Stimulated activated naive CD8-positive, alpha-beta T cell treated with anti-CD3 and anti-CD28 coated beads, Interleukin-15, Interleukin-2, amounts not matched to agents 100 ng/mL and 50 ng/mL, for 24 hours (primary cell): ENCODE results near the gene C16orf92.
"Not testable (repeated sequence)": the region's sequence is repeated elsewhere in the genome, so short reads cannot be mapped to it uniquely, and the experiment has no call there.

Source experiments
- H3K27ac Mint-ChIP-seq: one replicate; pipeline ENCODE4 v1.8.0; 2021; ENCODE audit warnings: mild to moderate bottlenecking, mixed read lengths
- H3K27me3 Mint-ChIP-seq: one replicate; pipeline ENCODE4 v1.8.0; 2021; ENCODE audit warnings: mixed read lengths
- H3K36me3 Mint-ChIP-seq: one replicate; pipeline ENCODE4 v1.8.0; 2021; ENCODE audit warnings: low read depth, mixed read lengths
- H3K4me1 Mint-ChIP-seq: one replicate; pipeline ENCODE4 v1.8.0; 2021; ENCODE audit warnings: low read depth, mixed read lengths
- H3K4me3 Mint-ChIP-seq: one replicate; pipeline ENCODE4 v1.8.0; 2021; ENCODE audit warnings: mild to moderate bottlenecking, mixed read lengths
- H3K9me3 Mint-ChIP-seq: one replicate; pipeline ENCODE4 v1.8.0; 2021; ENCODE audit warnings: mixed read lengths

The C16orf92 gene

GRCh38 chr16:30025156-30025555 is 2.2 kb downstream of the C16orf92 start:
- Mint-ChIP-seq H3K27me3 (peaks cover 34% of the 10 kb centered on the region), H3K9me3 (no peaks in the 10 kb centered on the region), H3K27ac (no peak overlapping the region), H3K4me3 (no peak overlapping the region), H3K4me1 (peaks cover 11% of the 10 kb centered on the region), H3K36me3 (no peaks in the 10 kb centered on the region)

GRCh38 chr16:30025574-30025973 is 2.6 kb downstream of the C16orf92 start:
- H3K27me3 Mint-ChIP-seq, result peaks cover 36% of the 10 kb centered on the region

GRCh38 chr16:30026449-30026848 is 3.5 kb downstream of the C16orf92 start:
- H3K36me3 Mint-ChIP-seq, result no peaks in the 10 kb centered on the region
- no peak overlapping the region for H3K27ac Mint-ChIP-seq
- peaks cover 2% of the 10 kb centered on the region for H3K4me1 Mint-ChIP-seq
- H3K27me3 Mint-ChIP-seq, result peaks cover 35% of the 10 kb centered on the region
- H3K9me3 Mint-ChIP-seq, result no peaks in the 10 kb centered on the region
- H3K4me3 Mint-ChIP-seq, result no peak overlapping the region

More at GRCh38 chr16:30025574-30025973, 2.6 kb downstream of the C16orf92 start:
- no peaks in the 10 kb centered on the region for H3K9me3 Mint-ChIP-seq
- H3K4me3 Mint-ChIP-seq, result no peak overlapping the region
- no peak overlapping the region for H3K27ac Mint-ChIP-seq
- no peaks in the 10 kb centered on the region for H3K36me3 Mint-ChIP-seq
- H3K4me1 Mint-ChIP-seq, result peaks cover 11% of the 10 kb centered on the region

DNA sequence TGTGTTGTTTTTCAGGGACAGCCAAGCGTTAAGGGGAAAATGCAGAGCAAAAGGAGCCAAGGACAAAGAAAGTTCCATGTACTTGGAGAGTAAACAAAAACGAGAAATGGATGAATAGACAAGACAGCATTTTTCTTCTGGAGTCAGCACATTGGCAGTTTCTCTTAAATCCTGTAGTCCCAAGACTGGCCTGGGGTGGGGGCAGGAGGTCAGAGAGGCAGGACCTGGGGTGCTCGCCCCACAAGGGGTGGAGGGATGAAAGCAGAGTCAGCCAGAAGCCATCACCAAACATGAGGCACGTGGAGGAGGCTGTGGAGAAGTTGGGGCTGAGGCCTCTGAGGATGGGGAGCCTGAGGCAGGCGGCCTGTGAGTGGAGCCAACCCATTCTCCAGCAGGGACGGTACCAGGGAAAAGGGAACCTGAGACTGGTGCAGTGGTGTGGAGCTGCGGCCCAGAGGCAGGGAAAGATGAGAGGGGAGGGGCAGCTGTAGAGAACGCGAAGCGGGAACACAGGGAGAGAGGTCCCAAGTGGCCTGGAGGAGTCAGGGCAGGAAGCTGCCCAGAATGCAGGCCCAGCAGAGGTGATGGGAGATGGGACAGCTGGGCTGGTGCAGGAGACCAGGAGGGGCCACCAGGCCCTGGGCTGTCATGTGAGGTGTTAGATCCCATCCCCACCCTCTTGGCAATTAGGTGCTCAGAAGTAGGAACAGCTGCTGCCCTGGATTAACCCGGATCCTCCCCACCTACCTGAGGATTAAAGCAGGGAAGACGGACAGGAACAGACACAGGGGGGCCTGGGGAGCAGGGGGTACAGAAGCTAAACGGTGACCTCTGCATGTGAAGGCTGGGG is 4.8 kb downstream of the C16orf92 start:
- no peak overlapping the region for H3K27ac Mint-ChIP-seq
- no peak overlapping the region for H3K4me3 Mint-ChIP-seq
- no peaks in the 10 kb centered on the region for H3K9me3 Mint-ChIP-seq
- H3K27me3 Mint-ChIP-seq, result peaks cover 43% of the 10 kb centered on the region
- no peaks in the 10 kb centered on the region for H3K36me3 Mint-ChIP-seq
- peaks cover 4% of the 10 kb centered on the region for H3K4me1 Mint-ChIP-seq

DNA sequence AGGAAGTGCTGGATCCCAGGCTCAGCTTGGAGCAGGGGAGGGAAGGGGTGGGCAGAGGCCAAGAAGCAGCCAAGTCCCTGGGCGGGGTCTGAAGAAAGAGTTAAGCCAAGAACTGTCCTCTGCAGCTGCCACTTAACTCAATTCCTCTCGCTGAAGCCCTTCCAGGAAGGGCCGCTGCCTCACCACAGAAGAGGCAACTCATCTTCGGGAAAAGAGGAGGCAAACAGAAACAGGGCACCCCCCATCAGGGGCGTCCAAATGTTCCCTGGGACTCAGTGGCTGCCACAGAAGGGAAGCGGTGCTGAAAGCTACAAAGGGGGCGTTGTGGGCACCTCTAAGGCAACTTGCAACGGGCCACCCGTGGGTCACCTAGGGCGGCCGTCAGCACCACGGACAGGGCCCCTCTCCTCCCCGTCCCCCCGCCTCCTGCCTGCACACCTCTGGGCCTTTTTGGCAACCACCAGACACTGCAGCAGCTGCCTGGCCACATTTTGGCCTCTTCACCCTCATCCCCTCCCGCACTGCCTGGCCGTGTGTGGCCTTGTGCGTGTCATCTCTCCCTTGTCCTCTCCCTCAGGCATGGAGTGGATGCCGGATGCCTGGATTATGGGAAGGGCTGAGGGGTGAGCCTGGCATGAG is 5.6 kb downstream of the C16orf92 start:
- H3K27ac Mint-ChIP-seq, result no peak overlapping the region
- H3K36me3 Mint-ChIP-seq, result no peaks in the 10 kb centered on the region
- no peaks in the 10 kb centered on the region for H3K9me3 Mint-ChIP-seq
- peaks cover 4% of the 10 kb centered on the region for H3K4me1 Mint-ChIP-seq
- peaks cover 46% of the 10 kb centered on the region for H3K27me3 Mint-ChIP-seq
- H3K4me3 Mint-ChIP-seq, result no peak overlapping the region

DNA sequence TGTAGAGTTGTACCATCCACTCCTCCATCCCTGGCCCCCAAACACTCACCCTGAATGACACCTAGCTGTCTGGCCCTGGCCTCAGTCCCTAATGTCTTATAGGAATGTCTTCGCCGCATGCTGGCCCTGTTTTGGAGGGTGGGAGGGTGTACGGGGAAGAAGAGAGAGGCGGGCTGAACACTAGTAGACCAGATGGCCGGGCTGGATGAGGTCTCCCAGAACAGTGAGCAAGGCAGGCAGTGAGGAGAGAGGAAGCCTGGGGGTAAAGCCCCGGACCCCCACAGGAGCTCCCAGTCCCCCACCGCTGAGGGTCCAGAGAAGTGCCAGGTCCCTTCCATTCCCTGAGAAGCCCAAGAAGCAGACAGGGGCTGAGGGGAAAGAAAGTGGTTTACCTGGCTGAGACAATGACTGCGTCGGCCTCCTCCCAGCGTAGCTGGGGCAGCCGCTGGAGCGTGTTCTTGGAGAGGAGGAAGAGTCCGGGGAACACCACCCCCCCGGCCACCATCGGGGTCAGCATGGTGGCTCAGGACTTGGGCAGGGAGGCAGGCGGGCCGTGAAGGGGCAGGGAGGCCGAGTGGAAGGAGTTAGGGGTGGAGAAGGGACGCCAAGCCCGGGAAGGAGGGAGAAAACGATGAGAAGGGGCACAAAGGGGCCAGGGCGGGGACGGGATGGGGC is 7.2 kb downstream of the C16orf92 start:
- H3K9me3 Mint-ChIP-seq, result no peaks in the 10 kb centered on the region
- H3K27me3 Mint-ChIP-seq, result peaks cover 52% of the 10 kb centered on the region
- H3K27ac Mint-ChIP-seq, result no peak overlapping the region
- H3K4me3 Mint-ChIP-seq, result no peak overlapping the region
- H3K36me3 Mint-ChIP-seq, result no peaks in the 10 kb centered on the region
- H3K4me1 Mint-ChIP-seq, result peaks cover 7% of the 10 kb centered on the region

- H3K4me1 Mint-ChIP-seq, result peaks cover 7% of the 10 kb centered on the region
- no peaks in the 10 kb centered on the region for H3K9me3 Mint-ChIP-seq
- H3K27ac Mint-ChIP-seq, result no peak within 1 kb of the TSS
- H3K36me3 Mint-ChIP-seq, result no peaks in the 10 kb centered on the region
- peaks cover 56% of the 10 kb centered on the region for H3K27me3 Mint-ChIP-seq
- no peak within 1 kb of the TSS for H3K4me3 Mint-ChIP-seq
These were observed 7.9 kb downstream of the C16orf92 start, which contains the start of gene TLCD3B for GRCh38 chr16:30030841-30031413. Gene TLCD3B (minus strand): TSS chr16:30031271. CDS start chr16:30030527, 744 bp downstream.

- Mint-ChIP-seq H3K27me3 (peaks cover 56% of the 10 kb centered on the region), H3K9me3 (no peaks in the 10 kb centered on the region), H3K36me3 (no peaks in the 10 kb centered on the region), H3K4me1 (peaks cover 7% of the 10 kb centered on the region), H3K27ac (no peak overlapping the region), H3K4me3 (no peak overlapping the region)
These were observed 8.5 kb downstream of the C16orf92 start for GRCh38 chr16:30031477-30031918.

GRCh38 chr16:30032083-30032819 is 9.3 kb downstream of the C16orf92 start:
- Mint-ChIP-seq H3K9me3 (no peaks in the 10 kb centered on the region), H3K4me3 (no peak overlapping the region), H3K36me3 (no peaks in the 10 kb centered on the region), H3K4me1 (peaks cover 7% of the 10 kb centered on the region), H3K27ac (no peak overlapping the region), H3K27me3 (peaks cover 49% of the 10 kb centered on the region)

DNA sequence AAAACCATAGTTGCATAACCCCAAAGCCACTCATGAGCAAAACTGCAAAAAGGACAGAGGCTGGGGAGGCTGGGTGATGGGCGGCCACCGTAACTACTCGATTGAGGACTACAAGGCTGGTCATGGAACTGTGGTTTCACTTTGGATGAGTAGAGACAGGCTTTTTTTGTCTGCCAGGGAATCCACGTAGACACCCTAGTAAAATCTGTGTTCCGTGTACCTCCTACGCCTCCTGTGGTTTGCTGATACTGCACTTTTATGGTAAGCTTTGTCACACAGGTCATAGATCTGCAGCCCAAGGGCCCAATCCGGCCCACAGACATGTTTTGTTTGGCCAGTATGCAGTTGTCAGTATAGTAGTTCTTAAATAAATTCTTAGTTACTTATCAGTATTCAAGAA is 10.3 kb downstream of the C16orf92 start:
- Mint-ChIP-seq H3K4me1 (peaks cover 7% of the 10 kb centered on the region), H3K4me3 (no peak overlapping the region), H3K36me3 (no peaks in the 10 kb centered on the region), H3K9me3 (no peaks in the 10 kb centered on the region), H3K27me3 (peaks cover 42% of the 10 kb centered on the region), H3K27ac (no peak overlapping the region)

- H3K27me3 Mint-ChIP-seq, result peaks cover 10% of the 10 kb centered on the region
- H3K4me1 Mint-ChIP-seq, result no peaks in the 10 kb centered on the region
- H3K27ac Mint-ChIP-seq, result no peak overlapping the region
- no peak overlapping the region for H3K4me3 Mint-ChIP-seq
- no peaks in the 10 kb centered on the region for H3K9me3 Mint-ChIP-seq
- H3K36me3 Mint-ChIP-seq, result no peaks in the 10 kb centered on the region
These were observed 17.2 kb downstream of the C16orf92 start for GRCh38 chr16:30040221-30040620.

DNA sequence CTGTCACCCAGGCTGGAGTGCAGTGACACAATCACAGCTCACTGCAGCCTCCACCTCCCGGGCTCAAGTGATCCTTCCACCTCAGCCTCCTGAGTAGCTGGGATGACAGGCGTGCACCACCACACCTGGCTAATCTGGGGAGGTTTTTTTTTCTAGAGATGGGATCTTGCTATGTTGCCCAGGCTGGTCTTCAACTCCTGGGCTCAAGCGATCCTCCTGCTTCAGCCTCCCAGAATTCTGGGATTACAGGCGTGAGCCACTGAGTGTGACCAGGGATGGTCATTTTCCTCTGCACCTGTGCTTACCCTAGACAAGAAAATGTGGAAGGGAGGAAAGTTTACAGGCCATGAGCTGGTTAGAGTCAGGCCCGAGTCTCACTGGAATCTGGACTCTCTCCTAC is 17.7 kb downstream of the C16orf92 start:
- H3K36me3 Mint-ChIP-seq, result not testable (repeated sequence)

DNA sequence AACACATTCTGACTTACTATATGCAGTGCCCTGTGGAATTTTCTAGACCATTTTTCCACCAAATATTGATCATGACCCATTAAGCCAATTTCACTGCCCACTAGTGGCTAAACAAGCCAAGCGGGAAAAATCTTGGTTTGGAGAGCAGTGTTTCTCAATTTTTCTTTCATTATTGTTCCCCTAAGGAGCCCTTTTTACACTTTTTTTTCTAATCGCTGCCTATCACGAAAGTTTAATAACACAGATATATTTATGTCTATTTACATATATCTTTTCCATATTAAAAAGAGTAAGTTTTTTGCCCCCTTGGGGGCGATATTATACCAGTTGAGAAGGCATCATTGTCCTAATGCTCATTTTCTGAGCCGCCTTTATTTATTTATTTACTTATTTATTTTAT is 18.8 kb downstream of the C16orf92 start:
- Mint-ChIP-seq H3K4me3 (no peak overlapping the region), H3K4me1 (no peaks in the 10 kb centered on the region), H3K9me3 (no peaks in the 10 kb centered on the region), H3K27me3 (peaks cover 7% of the 10 kb centered on the region), H3K36me3 (no peaks in the 10 kb centered on the region), H3K27ac (no peak overlapping the region)

More for the DNA sequence above, 17.7 kb downstream of the C16orf92 start:
- H3K4me3 Mint-ChIP-seq, H3K27ac Mint-ChIP-seq, H3K9me3 Mint-ChIP-seq, H3K27me3 Mint-ChIP-seq, H3K4me1 Mint-ChIP-seq: not testable (repeated sequence)

DNA sequence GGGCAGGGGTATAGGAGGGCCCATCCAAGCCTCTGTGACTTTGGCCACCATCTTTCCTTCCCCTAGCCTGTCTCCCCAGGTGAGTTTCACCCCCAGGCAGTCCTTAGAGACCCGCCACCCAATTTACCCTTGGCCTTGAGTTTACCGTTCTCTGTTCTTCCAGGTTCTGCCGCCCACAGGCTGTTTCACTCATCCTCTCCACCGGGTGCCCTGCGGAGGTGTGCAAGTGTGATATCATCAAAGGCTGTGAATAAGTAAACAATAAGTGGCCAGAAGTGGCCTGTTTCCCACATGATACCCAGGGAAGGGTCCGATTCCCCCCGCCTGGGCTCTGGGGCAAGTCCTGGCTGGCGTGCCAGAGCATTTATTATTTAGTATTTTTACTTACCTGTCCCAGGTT is 23.2 kb downstream of the C16orf92 start:
- Mint-ChIP-seq H3K9me3 (no peaks in the 10 kb centered on the region), H3K27me3 (no peaks in the 10 kb centered on the region), H3K4me3 (no peak overlapping the region), H3K36me3 (no peaks in the 10 kb centered on the region), H3K27ac (no peak overlapping the region), H3K4me1 (no peaks in the 10 kb centered on the region)
